ENCODE measurements around the gene VSX1.
A peak's percentile ranks its signal among the peaks of the same experiment; 100 is the strongest.

The VSX1 gene

DNA sequence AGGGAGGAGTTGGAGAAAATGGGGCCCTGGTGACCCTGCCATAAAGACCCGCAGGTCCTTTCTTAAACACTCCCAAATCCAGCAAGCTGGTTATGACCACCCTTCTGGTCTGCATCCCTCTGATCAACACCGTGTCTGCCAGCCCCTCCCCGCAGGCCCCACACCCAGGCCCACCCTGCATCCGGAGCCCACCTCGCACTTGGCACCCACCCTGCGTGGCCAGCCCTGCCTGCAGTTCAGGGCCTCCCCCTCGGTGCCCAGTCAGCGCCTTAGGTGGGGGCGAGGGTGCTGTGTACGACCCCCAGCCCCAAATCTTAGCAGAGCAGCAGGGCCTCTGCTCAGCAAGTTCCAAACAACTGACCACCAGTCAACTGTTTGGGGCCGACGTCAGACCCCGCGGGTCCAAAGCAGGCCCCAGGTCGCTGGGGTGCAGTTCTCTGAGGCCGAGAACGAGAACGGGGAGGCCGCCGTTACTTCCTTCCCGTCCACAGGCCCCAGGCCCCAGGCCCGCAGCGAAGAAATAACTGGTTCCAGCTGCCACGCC, 25.2 kb downstream of the VSX1 start:
- Histone ChIP-seq H3K27ac (peak overlapping the region; percentile 84), H3K9ac (peak overlapping the region; percentile 65), H2AFZ (peak overlapping the region; percentile 83), H3K4me1 (peaks cover 35% of the 10 kb centered on the region), H3K79me2 (peaks cover 39% of the 10 kb centered on the region), H3K4me3 (ENCODE audit: low read depth, low read length) (peak overlapping the region; percentile 80), H3K36me3 (ENCODE audit: control insufficient read depth, insufficient read depth, low read length) (no peaks in the 10 kb centered on the region), H3K4me2 (ENCODE audit: low read length) (peak overlapping the region; percentile 96), H3K27me3 (ENCODE audit: control insufficient read depth, insufficient read depth, low read length) (no peaks in the 10 kb centered on the region), H3K9me3 (ENCODE audit: control insufficient read depth, low read length) (no peaks in the 10 kb centered on the region)
- TF ChIP-seq, protein P1, sequence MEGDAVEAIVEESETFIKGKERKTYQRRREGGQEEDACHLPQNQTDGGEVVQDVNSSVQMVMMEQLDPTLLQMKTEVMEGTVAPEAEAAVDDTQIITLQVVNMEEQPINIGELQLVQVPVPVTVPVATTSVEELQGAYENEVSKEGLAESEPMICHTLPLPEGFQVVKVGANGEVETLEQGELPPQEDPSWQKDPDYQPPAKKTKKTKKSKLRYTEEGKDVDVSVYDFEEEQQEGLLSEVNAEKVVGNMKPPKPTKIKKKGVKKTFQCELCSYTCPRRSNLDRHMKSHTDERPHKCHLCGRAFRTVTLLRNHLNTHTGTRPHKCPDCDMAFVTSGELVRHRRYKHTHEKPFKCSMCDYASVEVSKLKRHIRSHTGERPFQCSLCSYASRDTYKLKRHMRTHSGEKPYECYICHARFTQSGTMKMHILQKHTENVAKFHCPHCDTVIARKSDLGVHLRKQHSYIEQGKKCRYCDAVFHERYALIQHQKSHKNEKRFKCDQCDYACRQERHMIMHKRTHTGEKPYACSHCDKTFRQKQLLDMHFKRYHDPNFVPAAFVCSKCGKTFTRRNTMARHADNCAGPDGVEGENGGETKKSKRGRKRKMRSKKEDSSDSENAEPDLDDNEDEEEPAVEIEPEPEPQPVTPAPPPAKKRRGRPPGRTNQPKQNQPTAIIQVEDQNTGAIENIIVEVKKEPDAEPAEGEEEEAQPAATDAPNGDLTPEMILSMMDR (IDR thresholded peaks at IDR 0.05), result no peak

DNA sequence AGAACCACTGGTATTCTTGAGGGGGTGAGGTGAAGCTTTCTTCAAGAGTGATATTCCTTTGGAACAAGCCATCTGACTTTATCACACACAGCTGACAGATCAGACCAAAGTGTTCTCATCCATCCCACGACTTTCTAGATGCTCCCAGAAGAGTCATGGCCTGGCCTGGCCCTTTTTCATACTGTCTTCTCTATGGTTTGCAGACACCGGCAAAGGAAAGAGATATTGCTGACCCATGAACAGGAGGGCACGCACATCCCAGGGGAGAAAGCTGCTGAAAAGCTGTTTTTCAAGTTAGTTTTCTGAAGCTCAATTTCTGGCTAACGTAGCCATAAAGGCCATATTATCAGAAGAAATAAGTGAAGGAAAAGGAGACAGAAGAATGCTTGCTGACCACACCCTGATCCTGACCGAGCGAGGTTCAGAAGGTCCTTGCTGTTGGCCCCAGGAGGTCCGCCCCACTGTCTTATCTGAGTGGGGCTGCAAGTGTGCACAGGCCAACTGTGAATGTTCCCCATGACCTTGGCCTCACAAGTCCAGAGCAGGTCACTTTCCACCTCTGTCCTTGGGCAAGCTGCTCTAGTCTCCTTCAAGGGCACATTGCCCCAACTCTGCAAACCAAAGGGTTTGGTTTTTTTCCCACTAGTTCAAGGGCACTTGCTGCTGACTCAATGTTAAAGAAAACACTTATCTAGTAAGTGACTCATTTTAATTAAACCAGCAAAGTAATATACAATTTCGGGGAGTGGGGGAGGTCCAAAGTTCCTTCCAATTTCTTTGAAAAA, 26.0 kb downstream of the VSX1 start:
- H2AFZ ChIP-seq, result no peak overlapping the region
- peaks cover 47% of the 10 kb centered on the region for H3K79me2 ChIP-seq
- H3K4me1 ChIP-seq, result peaks cover 35% of the 10 kb centered on the region
- no peaks in the 10 kb centered on the region for H3K9me3 ChIP-seq (ENCODE audit: control insufficient read depth, low read length)
- H3K27me3 ChIP-seq (ENCODE audit: control insufficient read depth, insufficient read depth, low read length), result no peaks in the 10 kb centered on the region
- TF ChIP-seq, protein P1 (IDR thresholded peaks at IDR 0.05), result no peak
- H3K27ac ChIP-seq, result peak overlapping the region; percentile 84
- H3K4me3 ChIP-seq (ENCODE audit: low read depth, low read length), result peak overlapping the region; percentile 80
- H3K36me3 ChIP-seq (ENCODE audit: control insufficient read depth, insufficient read depth, low read length), result no peaks in the 10 kb centered on the region
- no peak overlapping the region for H3K9ac ChIP-seq
- peak overlapping the region; percentile 96 for H3K4me2 ChIP-seq (ENCODE audit: low read length)

DNA sequence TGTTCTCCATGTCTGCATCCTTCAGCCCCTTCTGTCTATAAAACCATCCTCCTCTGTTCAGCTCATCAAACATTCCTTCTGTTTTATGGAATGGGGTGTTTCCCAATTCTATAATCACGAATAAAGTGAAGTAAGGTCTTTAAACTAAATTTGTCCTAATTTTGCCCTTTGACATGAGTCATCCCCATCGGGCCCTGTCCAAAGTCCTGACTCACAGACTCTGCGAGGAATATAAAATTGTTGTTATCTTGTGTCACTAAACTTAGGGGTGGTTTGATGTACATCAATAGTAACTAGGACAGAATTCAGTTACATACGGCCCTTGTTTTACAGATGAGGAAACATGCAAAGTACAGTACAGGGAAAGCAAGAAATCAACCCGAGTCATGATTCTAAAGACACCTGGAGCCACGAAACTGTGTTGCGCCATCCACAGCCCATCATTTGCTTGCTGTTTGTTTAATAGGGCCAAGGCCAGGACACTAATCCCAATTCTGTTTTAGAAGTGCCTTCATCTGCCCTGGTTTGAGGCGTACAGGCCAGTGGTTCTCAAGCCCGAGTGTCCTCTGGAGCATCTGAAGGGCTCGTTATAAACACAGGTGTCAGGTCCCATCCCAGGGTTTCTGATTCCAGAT, 26.8 kb downstream of the VSX1 start:
- H3K9ac ChIP-seq, result no peak overlapping the region
- peaks cover 35% of the 10 kb centered on the region for H3K4me1 ChIP-seq
- H3K4me3 ChIP-seq (ENCODE audit: low read depth, low read length), result peak overlapping the region; percentile 80
- H3K36me3 ChIP-seq (ENCODE audit: control insufficient read depth, insufficient read depth, low read length), result no peaks in the 10 kb centered on the region
- H2AFZ ChIP-seq, result no peak overlapping the region
- no peaks in the 10 kb centered on the region for H3K27me3 ChIP-seq (ENCODE audit: control insufficient read depth, insufficient read depth, low read length)
- peaks cover 54% of the 10 kb centered on the region for H3K79me2 ChIP-seq
- no peaks in the 10 kb centered on the region for H3K9me3 ChIP-seq (ENCODE audit: control insufficient read depth, low read length)
- H3K4me2 ChIP-seq (ENCODE audit: low read length), result peak overlapping the region; percentile 96
- H3K27ac ChIP-seq, result peak overlapping the region; percentile 84
- TF ChIP-seq, protein P1 (IDR thresholded peaks at IDR 0.05), result no peak

DNA sequence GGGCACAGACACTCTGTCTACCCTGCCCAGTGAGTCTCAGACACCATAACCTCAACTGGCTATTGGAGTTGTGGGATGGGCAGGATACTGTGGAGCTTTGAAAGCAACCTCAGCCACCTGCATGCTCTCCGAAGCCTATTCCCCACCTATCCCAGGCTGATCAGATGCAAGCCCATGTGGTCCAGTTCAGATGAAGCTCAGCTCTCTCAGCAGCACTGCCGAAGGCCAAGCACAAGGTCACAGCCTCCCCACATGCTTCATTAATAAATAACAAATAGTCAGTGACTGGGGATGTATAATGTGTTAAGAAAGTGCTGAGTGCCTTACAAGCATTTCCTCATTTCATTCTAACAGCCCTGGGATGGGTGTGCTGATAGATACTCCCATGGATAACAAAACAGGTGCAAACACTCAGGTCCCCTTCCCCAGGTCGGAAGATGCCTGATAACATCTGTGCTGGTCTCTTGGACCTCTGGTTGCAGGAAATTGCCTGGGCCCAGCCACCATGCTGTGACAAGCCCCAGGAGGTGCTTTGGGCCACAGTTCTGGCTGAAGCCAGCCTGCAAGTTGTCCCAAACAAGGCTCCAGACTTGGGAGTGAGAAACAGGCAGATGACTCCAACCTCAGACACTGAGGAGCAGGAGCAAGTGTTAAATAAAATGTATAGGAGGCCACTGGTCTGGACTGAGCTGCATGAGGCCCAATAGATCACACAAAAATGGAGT, 27.7 kb downstream of the VSX1 start:
- Histone ChIP-seq H3K9ac (no peak overlapping the region), H3K27me3 (ENCODE audit: control insufficient read depth, insufficient read depth, low read length) (no peaks in the 10 kb centered on the region), H3K27ac (peak overlapping the region; percentile 43), H3K4me2 (ENCODE audit: low read length) (no peak overlapping the region), H3K9me3 (ENCODE audit: control insufficient read depth, low read length) (no peaks in the 10 kb centered on the region), H3K79me2 (peaks cover 61% of the 10 kb centered on the region), H3K36me3 (ENCODE audit: control insufficient read depth, insufficient read depth, low read length) (no peaks in the 10 kb centered on the region), H3K4me3 (ENCODE audit: low read depth, low read length) (no peak overlapping the region), H3K4me1 (peaks cover 35% of the 10 kb centered on the region), H2AFZ (no peak overlapping the region)
- TF ChIP-seq, protein P1 (IDR thresholded peaks at IDR 0.05), result no peak

Measured in parathyroid adenoma (tissue), 2 donors.